NCI-H524 treated with DMSO at 0.1 percent for 48 hours (cell line): ENCODE results near the gene ZNF76.
"Not testable (repeated sequence)": the region's sequence is repeated elsewhere in the genome, so short reads cannot be mapped to it uniquely, and the experiment has no call there.

Source experiments
- DNase-seq: peaks from one replicate; lab custom pipeline; 2025; lab: John Stamatoyannopoulos, UW

Gene ZNF76

DNA sequence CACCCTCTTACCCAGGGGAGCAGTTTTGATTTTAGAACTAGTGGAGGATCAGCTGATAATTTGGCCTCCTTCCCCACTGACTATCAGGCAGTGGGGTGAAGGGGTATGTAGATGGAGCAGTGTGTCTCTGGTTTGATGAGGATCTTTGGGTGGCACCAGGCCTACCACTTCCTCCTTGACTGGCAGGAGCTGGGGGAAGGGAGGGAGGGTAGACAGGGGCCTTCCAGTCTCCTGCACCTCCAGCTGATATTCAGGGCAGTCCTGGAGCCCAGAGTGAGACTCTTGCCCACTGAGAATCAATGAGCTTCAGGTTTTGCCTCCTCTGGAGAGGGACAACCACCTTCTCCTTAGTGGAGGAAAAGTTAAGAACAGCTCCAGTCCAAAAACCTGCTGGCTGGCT lies 41.3 kb downstream of the ZNF76 start:
- no peak for DNase-seq

DNA sequence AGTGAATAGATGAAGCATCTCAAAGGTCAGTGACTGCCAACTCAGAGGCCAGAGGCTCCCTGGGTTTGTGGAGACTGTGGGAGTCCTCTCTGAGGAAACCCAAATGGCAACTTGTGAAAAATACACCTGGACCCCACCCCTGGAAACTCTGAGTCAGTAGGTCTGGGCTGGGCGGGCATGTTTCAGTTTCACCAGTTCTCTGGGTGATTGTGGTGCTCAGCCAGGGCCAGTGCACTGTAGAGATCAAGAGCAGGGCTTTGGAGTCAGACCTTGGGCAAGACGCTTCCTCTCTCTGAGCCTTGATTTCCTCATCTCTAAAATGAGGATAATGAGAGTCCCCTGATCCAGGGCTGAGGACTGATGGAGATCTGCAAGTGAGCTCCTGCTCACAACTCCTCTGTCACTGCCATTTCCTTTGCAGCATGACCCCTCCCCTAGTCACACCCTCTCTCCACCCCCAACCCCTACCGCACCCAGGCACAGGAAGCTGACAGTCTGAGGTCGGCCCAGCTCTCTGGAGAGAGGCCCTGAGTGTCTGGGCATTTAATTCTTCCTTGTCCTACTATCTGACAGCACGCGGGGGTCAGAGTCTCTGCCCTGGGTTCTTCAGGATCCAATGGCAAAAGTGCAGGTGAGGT lies 43.2 kb downstream of the ZNF76 start:
- DNase-seq, result no peak

DNA sequence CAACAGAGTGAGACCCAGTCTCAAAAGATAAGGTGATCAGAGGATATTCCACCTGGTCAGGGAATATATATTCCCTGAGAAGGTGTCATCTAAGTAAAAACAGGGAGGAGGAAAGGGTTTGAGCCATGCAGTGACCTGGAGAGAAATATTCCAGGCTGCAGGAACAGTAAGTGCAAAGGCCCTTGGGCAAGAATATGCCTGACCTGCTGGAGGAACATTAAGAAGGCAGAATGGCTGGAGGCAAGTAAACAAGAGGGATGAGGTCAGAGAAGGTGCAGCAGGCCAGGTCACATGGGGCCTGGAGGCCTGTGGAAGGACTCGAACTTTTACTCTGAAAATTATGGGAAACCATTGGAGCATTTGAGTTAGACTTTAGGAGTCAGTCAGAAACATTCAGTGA lies 44.8 kb downstream of the ZNF76 start:
- no peak for DNase-seq

DNA sequence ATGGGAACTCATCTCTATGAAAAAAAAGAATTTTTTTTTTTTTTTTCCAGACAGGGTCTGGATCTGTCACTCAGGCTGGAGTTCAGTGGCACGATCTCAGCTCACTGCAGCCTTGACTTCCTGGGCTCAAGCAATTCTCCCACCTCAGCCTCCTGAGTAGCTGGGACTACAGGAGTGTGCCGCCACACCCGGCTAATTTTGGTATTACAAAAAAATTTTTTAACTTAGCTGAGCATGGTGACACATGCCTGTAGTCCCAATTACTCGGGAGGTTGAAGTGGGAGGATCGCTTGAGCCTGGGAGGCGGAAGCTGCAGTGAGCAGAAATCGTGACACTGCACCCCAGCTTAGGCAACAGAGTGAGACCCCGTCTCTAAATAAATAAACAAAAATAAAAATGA lies 45.6 kb downstream of the ZNF76 start:
- no peak for DNase-seq

DNA sequence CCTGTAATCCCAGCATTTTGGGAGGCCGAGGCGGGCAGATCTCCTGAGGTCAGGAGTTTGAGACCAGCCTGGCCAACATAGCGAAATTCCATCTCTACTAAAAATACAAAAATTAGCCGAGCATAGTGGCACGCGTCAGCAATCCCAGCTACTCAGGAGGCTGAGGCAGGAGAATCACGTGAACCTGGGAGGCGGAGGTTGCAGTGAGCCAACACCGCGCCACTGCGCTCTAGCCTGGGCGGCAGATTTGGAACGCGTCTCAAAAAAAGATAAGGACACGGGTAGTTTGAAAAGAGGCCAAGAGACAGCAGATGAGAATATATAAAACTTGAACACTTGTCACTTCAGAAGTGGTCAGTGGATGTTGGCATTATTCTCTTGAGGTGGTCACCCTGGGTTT lies 47.6 kb downstream of the ZNF76 start:
- not testable (repeated sequence) for DNase-seq

DNA sequence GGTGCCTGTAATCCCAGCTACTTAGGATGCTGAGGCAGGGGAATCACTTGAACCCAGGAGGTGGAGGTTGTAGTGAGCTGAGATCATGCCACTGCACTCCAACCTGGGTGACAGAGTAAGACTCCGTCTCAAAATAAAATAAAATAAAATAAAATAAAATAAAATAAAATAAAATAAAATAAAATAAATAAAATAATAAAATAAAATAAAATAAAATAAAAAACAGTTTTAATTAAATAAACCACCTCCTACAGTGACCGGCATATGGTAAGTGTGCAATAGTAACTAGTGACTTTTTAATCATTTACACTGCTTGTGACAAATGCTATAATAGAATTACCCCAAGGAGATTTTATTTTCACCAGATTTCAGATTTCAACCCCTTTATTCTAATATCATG lies 49.0 kb downstream of the ZNF76 start:
- not testable (repeated sequence) for DNase-seq

DNA sequence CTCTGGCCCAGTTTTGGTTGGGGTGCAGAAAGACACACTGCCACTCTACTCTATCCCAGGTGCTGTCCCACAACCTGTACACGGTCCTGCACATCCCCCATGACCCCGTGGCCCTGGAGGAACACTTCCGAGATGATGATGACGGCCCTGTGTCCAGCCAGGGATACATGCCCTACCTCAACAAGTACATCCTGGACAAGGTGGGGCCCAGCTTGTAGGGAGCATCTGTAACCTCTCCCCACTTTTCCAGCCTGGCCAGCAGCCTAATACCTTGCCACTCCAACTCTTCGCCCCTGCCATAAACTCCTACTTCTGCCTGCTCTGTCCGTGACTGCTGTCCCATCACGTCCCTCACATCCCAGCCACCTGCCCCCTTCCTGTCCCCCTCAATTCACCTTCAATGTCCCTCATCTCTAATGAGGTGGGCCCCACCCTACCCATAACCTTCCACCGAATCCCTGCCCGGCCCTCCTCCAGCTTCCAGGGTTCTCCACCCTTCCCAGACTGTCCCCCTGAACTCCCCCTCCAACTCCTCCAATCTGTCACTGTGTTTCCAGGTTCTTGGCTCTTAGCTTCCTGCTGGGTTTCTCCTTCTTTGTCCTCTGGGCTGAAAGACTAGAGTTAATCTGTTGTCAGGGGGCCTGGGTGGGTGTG lies 50.2 kb downstream of the ZNF76 start:
- no peak for DNase-seq

DNA sequence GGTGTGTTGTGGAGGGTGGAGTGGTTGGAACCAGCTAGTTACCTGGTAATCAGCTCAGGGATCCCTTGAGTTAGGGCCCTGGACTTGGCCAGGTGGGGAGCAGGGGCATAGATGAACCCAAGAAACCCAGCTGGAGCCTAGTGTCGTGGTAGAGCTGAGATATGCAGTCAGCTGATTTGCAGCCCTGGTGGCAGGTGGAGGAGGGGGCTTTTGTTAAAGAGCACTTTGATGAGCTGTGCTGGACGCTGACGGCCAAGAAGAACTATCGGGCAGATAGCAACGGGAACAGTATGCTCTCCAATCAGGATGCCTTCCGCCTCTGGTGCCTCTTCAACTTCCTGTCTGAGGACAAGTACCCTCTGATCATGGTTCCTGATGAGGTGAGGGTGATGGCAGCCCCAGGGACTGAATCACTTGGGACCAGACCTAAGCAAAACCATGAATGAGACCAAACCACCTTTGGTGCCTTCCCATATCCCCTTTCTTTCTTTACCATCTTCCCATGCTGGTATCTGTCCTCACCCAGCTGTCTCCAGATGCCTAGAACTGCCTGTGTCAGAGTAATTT lies 50.8 kb downstream of the ZNF76 start:
- DNase-seq, result no peak

DNA sequence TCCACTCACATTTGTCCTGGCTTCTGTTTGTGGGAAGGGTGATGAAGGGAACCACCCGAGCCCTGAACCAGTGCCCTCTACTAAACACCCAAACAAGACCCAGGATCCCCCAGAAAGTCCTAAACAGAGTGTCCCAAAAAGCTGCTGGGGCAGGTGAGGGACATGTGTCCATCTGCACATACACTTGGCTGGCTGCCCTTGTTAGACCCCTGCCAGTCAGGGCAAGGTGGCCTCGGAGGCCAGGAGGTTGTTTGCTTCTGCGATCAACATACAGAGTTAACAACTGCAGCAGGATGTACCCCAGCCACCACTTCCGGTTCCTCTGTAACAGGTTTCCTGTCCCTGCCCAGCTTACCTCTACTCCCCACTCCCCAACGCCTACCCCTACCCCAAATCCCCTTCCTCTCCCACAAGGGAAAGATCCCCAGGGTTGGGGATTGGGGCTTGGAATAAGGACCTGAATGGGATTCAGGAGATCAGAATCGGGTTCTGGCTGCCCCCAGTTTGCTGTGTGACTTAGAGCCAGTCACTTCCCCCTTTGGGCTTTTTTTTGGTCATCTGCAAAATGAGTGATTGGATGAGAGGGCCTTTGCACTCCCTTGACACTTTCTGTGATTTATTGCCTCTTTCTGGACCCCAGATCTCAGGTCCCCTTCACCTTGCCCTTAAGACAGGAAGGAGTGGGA lies 52.0 kb downstream of the ZNF76 start:
- DNase-seq, result no peak

DNA sequence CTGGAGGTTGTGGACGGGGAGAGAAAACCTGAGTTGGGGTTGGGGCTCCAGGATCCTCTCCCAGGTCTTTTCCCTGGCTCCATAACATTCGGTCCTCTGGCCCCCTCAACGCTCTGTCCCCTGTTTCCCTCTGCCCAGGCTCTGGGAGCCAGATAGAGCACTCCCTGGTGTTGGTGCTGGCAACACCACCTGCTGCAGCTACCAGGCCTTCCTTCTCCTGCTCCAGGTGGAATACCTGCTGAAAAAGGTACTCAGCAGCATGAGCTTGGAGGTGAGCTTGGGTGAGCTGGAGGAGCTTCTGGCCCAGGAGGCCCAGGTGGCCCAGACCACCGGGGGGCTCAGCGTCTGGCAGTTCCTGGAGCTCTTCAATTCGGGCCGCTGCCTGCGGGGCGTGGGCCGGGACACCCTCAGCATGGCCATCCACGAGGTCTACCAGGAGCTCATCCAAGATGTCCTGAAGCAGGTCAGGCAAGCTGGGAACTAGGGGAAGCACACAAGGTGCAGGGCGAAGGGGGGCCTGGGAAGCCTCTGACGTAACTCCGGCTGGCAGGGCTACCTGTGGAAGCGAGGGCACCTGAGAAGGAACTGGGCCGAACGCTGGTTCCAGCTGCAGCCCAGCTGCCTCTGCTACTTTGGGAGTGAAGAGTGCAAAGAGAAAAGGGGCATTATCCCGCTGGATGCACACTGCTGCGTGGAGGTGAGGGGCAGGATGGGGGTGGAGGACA lies 52.7 kb downstream of the ZNF76 start:
- no peak for DNase-seq

DNA sequence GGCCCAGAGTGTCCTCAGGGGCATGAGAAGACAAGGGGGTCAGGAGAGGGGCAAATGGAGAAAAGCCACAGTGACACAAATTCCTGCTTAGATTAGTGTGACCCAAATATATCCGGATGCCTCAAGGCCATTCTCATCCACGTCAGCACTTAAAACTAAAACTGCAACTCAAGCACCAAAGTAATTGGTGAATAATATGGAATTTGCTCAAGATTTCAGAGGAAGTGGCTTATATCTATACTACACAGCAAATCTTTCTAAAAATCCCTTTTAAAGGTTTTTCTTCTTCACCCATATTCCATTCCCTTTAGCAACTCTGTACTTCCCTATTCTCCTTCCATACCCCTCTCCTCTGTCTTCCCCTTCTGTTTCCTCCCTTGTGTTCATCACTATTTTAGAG lies 53.3 kb downstream of the ZNF76 start:
- DNase-seq, result no peak

DNA sequence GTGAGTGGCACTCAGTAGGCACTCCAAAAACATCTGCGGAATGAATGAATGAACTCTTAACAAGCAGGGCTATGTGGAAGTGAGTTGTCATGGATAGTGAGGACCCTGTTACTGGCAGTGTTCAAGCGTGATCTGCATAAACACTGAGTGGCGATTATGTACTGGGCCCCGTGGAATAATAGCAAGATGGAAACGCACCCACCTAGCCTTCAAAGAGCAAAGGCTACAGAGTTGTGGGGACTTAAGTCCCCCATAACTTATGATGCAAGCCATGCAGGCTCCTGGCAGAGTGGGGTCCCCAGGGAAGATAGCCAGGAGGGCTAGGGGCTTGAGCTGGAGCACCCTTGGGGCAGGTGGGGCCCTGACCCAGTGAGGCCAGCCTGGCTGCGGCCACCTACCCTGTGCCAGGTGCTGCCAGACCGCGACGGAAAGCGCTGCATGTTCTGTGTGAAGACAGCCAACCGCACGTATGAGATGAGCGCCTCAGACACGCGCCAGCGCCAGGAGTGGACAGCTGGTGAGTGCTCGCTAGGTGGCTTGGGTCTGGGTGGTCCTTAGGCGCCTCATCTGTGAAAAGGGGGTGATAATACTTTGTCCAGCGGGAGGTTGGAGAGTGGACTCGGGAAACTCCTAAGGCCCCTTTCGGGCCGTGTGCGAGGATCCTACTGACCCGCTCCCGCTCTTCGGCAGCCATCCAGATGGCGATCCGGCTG lies 58.1 kb downstream of the ZNF76 start:
- DNase-seq, result no peak

DNA sequence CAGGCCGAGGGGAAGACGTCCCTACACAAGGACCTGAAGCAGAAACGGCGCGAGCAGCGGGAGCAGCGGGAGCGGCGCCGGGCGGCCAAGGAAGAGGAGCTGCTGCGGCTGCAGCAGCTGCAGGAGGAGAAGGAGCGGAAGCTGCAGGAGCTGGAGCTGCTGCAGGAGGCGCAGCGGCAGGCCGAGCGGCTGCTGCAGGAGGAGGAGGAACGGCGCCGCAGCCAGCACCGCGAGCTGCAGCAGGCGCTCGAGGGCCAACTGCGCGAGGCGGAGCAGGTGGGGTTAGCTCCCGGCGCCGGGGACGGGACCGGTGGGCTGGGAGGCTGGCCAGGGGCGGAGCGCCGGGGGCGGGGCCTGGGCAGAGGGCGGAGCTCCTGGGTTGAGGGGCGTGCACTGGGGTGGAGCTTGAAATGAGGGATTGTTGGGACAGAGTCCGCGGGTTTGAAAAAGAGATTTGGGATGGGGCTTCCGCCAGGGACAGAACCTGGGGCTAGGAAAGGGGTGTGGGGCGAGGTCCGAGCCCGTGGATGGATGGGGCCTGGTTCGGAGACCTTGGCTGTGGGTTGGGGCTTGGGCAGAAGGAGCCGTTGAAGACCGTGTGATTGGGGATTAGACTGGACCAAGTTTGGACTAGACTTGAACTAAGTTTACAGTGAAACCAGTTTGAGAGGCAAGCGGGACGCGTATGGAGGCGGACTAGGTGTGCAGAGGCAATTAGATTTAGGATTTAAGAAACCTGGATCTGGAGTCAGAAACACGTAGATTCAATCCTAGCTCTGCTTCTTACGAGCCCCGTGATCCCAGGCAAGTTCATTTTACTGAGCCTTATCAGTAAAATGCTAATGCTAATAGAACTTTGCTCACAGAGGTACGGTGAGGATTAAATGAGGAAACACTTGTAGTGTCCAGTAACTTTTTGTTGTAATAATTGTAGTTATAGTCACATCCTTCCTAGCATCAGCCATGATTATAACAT lies 58.9 kb downstream of the ZNF76 start:
- DNase-seq, result peak; percentile 27

DNA sequence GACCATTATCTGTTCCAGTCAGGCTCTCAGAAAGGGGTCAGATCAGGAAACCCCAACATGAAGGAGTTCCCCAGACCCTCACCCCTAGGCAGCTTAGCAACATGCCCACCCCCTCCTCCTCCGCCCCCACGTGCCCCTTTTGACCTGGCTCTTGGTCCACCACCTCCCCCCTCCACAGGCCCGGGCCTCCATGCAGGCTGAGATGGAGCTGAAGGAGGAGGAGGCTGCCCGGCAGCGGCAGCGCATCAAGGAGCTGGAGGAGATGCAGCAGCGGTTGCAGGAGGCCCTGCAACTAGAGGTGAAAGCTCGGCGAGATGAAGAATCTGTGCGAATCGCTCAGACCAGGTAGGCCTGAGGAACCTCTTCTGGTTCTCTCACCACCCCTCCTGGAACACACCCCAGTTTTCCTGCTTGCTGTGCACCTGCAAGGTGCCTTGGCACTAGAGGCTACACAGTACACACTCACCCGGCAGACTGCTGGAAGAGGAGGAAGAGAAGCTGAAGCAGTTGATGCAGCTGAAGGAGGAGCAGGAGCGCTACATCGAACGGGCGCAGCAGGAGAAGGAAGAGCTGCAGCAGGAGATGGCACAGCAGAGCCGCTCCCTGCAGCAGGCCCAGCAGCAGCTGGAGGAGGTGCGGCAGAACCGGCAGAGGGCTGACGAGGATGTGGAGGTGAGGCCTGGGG lies 60.0 kb downstream of the ZNF76 start:
- no peak for DNase-seq

DNA sequence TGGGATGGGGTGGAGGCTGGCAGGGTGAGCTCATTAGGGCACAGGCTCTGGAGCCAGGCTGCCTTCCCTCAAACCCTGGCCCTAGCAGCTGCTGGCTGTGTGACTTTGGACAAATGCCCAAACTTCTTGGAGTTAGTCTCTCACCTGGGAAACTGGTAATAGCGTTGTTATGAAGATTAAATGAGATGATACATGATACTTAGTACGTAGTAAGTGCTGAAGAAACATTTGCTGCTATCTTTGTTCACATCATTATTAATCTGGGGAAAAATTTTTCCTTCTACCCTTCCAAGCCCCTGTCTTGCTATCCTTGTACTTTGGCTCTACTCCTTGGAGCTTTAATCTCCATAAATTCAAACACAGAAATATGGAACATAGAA lies 60.5 kb downstream of the ZNF76 start:
- no peak for DNase-seq

DNA sequence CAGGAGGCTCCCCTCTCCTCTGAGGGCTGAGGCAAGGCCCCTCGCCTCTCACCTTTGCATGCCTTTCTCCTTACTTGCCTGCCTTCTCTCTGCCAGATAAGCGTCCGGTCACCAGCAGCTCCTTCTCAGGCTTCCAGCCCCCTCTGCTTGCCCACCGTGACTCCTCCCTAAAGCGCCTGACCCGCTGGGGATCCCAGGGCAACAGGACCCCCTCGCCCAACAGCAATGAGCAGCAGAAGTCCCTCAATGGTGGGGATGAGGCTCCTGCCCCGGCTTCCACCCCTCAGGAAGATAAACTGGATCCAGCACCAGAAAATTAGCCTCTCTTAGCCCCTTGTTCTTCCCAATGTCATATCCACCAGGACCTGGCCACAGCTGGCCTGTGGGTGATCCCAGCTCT lies 61.6 kb downstream of the ZNF76 start:
- DNase-seq, result no peak

DNA sequence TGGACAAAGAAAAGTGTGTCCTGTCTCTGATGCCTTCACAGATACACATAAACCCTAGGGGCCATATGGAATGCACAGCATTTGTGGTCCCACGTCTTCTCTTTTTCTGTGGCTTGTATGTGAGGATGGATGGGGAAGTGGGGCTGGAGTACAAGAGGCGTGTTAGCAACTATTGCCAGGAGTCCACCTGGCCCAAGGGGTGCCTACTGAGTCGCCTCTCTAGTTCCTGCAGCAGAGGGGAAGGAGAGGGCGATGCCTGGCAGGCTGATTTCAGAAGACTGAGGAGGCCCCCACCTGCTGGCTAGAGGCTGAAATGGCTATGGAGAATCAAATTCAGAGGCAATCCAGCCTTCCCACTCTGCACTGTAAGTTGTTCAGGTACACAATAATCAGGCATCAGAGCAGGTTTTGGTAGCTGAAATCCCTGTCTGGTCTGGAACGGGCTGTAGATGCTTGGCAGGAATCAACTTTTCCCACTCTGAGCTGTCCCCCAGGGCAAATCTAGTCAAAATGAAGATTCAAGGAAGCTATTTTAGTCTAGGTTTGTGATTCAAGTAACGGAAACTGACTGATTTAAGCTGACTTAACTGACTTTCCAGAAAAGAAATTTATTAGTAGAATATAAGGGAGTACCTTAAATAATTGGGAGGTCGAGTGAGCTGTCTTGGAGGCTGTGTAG lies 68.0 kb downstream of the ZNF76 start:
- DNase-seq, result no peak

DNA sequence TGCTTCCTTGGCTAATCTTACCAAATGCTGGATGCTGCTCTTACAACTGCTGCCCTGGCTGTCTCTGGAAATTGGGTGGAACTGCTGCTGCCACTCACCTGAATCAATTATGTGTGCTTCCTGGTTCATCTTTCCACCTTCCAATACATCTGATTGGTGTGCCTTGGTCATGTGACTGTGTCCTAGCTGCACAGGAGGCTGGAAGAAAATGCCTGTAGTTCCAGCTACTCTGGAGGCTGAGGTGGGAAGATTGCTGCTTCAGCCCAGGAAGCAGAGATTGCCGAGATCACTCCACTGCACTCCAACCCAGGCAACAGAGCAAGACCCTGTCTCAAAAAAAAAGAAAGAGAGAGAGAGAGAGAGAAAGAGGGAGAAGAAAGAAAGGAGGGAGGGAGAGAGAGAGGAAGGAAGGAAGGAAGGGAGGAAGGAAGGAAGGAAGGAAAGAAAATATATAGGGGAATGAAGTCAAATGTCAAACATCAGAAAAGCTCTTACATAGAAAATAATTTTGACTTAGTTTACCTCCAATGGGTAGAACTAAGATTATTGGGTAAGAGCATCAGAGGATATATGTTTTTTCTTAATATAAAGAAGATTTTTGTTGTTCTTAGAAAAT lies 68.7 kb downstream of the ZNF76 start:
- no peak for DNase-seq

DNA sequence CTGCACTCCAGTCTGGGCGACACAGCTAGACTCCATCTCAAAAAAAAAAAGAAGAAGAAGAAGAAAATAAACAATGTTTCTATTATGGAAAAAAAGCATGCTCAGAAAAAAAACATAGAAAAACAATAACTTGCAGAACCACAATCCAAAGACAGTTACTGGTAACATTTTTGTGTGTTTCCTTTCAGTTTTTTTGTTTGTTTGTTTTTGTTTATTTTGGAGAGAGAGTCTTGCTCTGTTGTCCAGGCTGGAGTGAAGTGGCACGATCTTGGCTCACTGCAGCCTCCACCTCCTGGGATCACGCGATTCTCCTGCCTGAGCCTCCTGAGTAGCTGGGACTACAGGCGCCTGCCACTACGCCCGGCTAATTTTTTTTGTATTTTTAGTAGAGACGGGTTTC lies 69.4 kb downstream of the ZNF76 start:
- DNase-seq, result not testable (repeated sequence)
